GM23338 (cell line): ENCODE measurements around the gene HCFC2.

ENCODE experiments used
- CREB1 ChIP-seq: fragments of 250-450 bp; sonication (Bioruptor Pico); IDR thresholded peaks from 2 replicates; pipeline ENCODE4 v1.5.0; 2020; ENCODE audit warnings: low read depth, mild to moderate bottlenecking, moderate library complexity
- EZH2 ChIP-seq: fragments of 200-600 bp; sonication (generic); IDR thresholded peaks from one replicate; pipeline ENCODE4 v1.8.0; 2017; ENCODE audit warnings: antibody characterized with exemption, mild to moderate bottlenecking, low read depth; ENCODE audit not compliant: unreplicated experiment
- EZH2phosphoT487 ChIP-seq: fragments of 200-600 bp; sonication (generic); IDR thresholded peaks from one replicate; pipeline ENCODE4 v1.8.1; 2018; ENCODE audit warnings: antibody characterized with exemption; ENCODE audit not compliant: unreplicated experiment
- JUNB ChIP-seq: IDR thresholded peaks from one replicate; pipeline ENCODE4 v1.6.1; 2016; ENCODE audit warnings: antibody characterized with exemption; ENCODE audit not compliant: unreplicated experiment
- NANOG ChIP-seq: IDR thresholded peaks from 2 replicates; pipeline ENCODE4 v1.6.1; 2016; ENCODE audit warnings: antibody characterized with exemption, borderline replicate concordance
- POLR2AphosphoS5 ChIP-seq: IDR thresholded peaks from 2 replicates; pipeline ENCODE4 v1.6.1; 2016; ENCODE audit warnings: antibody characterized with exemption, low read depth
- ZNF114 ChIP-seq: fragments of 250-450 bp; sonication (Bioruptor Pico); IDR thresholded peaks from 2 replicates; pipeline ENCODE4 v1.5.0; 2020; ENCODE audit warnings: mild to moderate bottlenecking, moderate library complexity
- ZNF331 ChIP-seq: fragments of 250-450 bp; sonication (Bioruptor Pico); IDR thresholded peaks from 2 replicates; pipeline ENCODE4 v1.5.0; 2020; ENCODE audit warnings: low read depth, mild to moderate bottlenecking, moderate library complexity
- TF ChIP-seq, protein P1 (sequence below), 2 experiments: fragments of 200-600 bp in 1 of 2; sonication (generic) in 1 of 2; conservative IDR thresholded peaks; 2 replicates each; pipeline versions ENCODE4 v1.5.1 to v1.6.1; 2016 to 2017; ENCODE audit warnings: antibody characterized with exemption in 2 of 2, low read depth in 2 of 2, mild to moderate bottlenecking in 2 of 2, moderate library complexity in 1 of 2
- TF ChIP-seq, protein P2 (sequence below): IDR thresholded peaks from one replicate; pipeline ENCODE4 v1.6.1; 2018; ENCODE audit warnings: antibody characterized with exemption; ENCODE audit not compliant: unreplicated experiment
- TF ChIP-seq, protein P3 (sequence below): IDR thresholded peaks from 2 replicates; pipeline ENCODE4 v1.6.1; 2016; ENCODE audit warnings: antibody characterized with exemption

DNA sequence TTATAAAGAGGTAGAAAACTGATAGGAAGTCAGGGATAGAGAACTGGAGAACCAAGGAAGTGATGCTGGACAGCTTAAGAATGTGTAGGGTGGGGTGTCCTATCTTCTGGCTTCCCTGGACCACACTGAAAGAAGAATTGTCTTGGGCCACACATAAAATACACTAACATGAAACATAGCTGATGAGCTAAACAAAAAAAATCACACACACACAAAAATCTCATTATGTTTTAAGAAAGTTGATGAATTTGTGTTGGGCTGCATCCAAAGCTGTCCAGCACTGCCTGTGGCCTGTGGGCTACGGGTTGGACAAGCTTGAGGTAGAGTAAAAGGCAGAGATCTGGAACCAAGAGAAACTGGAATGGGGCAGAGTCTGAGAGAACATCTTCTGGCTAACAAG, 21.8 kb upstream of the HCFC2 start:
- TF ChIP-seq, protein P1, sequence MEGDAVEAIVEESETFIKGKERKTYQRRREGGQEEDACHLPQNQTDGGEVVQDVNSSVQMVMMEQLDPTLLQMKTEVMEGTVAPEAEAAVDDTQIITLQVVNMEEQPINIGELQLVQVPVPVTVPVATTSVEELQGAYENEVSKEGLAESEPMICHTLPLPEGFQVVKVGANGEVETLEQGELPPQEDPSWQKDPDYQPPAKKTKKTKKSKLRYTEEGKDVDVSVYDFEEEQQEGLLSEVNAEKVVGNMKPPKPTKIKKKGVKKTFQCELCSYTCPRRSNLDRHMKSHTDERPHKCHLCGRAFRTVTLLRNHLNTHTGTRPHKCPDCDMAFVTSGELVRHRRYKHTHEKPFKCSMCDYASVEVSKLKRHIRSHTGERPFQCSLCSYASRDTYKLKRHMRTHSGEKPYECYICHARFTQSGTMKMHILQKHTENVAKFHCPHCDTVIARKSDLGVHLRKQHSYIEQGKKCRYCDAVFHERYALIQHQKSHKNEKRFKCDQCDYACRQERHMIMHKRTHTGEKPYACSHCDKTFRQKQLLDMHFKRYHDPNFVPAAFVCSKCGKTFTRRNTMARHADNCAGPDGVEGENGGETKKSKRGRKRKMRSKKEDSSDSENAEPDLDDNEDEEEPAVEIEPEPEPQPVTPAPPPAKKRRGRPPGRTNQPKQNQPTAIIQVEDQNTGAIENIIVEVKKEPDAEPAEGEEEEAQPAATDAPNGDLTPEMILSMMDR (conservative IDR thresholded peaks at IDR 0.05; ENCODE audit: low read depth in 2 of 2) = no peak
- TF ChIP-seq CREB1 (CRISPR knock-in tag) (no peak), EZH2phosphoT487 (no peak), POLR2AphosphoS5 (no peak), EZH2 (no peak), JUNB (no peak), ZNF331 (CRISPR knock-in tag) (no peak), NANOG (no peak), ZNF114 (CRISPR knock-in tag) (no peak)
- TF ChIP-seq, protein P2, sequence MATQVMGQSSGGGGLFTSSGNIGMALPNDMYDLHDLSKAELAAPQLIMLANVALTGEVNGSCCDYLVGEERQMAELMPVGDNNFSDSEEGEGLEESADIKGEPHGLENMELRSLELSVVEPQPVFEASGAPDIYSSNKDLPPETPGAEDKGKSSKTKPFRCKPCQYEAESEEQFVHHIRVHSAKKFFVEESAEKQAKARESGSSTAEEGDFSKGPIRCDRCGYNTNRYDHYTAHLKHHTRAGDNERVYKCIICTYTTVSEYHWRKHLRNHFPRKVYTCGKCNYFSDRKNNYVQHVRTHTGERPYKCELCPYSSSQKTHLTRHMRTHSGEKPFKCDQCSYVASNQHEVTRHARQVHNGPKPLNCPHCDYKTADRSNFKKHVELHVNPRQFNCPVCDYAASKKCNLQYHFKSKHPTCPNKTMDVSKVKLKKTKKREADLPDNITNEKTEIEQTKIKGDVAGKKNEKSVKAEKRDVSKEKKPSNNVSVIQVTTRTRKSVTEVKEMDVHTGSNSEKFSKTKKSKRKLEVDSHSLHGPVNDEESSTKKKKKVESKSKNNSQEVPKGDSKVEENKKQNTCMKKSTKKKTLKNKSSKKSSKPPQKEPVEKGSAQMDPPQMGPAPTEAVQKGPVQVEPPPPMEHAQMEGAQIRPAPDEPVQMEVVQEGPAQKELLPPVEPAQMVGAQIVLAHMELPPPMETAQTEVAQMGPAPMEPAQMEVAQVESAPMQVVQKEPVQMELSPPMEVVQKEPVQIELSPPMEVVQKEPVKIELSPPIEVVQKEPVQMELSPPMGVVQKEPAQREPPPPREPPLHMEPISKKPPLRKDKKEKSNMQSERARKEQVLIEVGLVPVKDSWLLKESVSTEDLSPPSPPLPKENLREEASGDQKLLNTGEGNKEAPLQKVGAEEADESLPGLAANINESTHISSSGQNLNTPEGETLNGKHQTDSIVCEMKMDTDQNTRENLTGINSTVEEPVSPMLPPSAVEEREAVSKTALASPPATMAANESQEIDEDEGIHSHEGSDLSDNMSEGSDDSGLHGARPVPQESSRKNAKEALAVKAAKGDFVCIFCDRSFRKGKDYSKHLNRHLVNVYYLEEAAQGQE = no peak
- TF ChIP-seq, protein P3, sequence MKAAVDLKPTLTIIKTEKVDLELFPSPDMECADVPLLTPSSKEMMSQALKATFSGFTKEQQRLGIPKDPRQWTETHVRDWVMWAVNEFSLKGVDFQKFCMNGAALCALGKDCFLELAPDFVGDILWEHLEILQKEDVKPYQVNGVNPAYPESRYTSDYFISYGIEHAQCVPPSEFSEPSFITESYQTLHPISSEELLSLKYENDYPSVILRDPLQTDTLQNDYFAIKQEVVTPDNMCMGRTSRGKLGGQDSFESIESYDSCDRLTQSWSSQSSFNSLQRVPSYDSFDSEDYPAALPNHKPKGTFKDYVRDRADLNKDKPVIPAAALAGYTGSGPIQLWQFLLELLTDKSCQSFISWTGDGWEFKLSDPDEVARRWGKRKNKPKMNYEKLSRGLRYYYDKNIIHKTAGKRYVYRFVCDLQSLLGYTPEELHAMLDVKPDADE = no peak
